Adrenal gland (tissue), 5 donors: ENCODE measurements around the gene BICD1.

Experiments
- CTCF ChIP-seq, 6 experiments: fragments of 450-650 bp in 4 of 6; fragments of 200-600 bp in 2 of 6; sonication (generic) in 1 of 6; IDR thresholded peaks; 1 replicate in 5 of 6; 2 replicates in 1 of 6; pipeline versions ENCODE4 v1.5.1 to v1.8.0; 2016 to 2021; ENCODE audit warnings: antibody characterized with exemption in 6 of 6, mild to moderate bottlenecking in 2 of 6, moderate library complexity in 1 of 6
- POLR2A ChIP-seq, 2 donors: fragments of 450-650 bp; IDR thresholded peaks; one replicate each; pipeline ENCODE4 v1.6.1; 2017; ENCODE audit warnings: antibody characterized with exemption in 2 of 2, mild to moderate bottlenecking in 2 of 2, moderate library complexity in 1 of 2
- donor health status: DM: no; HTN: no; CAD: no.

- TF ChIP-seq CTCF (IDR thresholded peaks at IDR 0.05), result no peak
- TF ChIP-seq POLR2A (IDR thresholded peaks at IDR 0.05), result no peak
Measured at GRCh38 chr12:32105986-32106516, 596 bp upstream of the BICD1 start.
